Measurements from ENCODE around the gene RABGAP1.
A peak's percentile ranks its signal among the peaks of the same experiment; 100 is the strongest.

Gene RABGAP1

DNA sequence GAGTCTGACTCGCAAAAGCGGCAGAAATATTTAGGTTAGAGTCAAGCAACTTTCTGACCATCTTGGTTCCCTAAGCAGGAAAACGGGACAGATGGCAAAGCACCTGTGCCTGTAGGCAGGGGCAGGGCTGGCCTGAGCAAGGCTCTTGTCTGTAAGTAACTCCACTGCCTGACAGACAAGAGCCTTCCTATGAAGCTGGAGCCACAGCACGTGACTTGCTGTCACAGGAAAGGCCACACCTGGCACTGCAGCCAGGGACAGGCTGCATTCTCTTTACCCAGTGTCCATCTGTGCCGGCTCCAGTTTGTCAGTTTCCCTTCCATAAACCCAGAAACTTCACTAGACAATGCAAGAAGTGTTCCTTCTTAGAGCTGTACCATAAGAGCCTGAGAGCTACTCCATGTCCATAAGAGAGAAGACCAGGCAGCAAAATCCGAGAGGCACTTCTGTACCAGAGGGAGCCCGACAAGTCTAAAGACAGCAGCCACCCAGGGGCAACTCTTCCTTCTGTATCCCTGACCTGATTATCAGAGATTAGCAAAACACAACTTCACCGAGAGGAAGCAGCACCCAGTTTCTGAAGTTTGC, 170.7 kb downstream of the RABGAP1 start:
- Histone ChIP-seq H4K8ac (ENCODE audit: low read length) (no peak overlapping the region), H3K4ac (ENCODE audit: low read depth in 1 of 2, low read length in 2 of 2) (no peak overlapping the region), H4K91ac (ENCODE audit: low read length) (no peak overlapping the region), H3K79me1 (replicated peaks; ENCODE audit: low read length, poor library complexity, severe bottlenecking) (peaks cover 13% of the 10 kb centered on the region), H3K9ac (ENCODE audit: low read length) (no peak overlapping the region), H3K36me3 (ENCODE audit: control insufficient read depth in 1 of 2, insufficient read depth in 2 of 2, low read depth in 1 of 2, low read length in 2 of 2) (peaks cover 31 to 63% of the 10 kb centered on the region in 2 experiments), H2BK5ac (ENCODE audit: low read depth, low read length, poor library complexity, severe bottlenecking) (no peak overlapping the region), H2BK15ac (ENCODE audit: low read depth, poor library complexity, severe bottlenecking) (no peak overlapping the region), H2BK120ac (ENCODE audit: low read depth, low read length) (no peak overlapping the region), H2AK5ac (ENCODE audit: low read length, severe bottlenecking) (no peak overlapping the region), H3K27me3 (ENCODE audit: control insufficient read depth in 1 of 2, insufficient read depth in 1 of 2, low read length in 2 of 2) (no peaks in the 10 kb centered on the region), H3K23ac (ENCODE audit: low read length in 2 of 2) (no peak overlapping the region), H3K9me3 (ENCODE audit: control insufficient read depth, low read length) (no peaks in the 10 kb centered on the region), H3K18ac (ENCODE audit: low read depth in 1 of 2, low read length in 2 of 2) (no peak overlapping the region), H3K14ac (ENCODE audit: low read length in 2 of 2) (no peak overlapping the region), H2AFZ (ENCODE audit: low read depth, low read length) (no peak overlapping the region), H3K4me2 (ENCODE audit: low read length, poor library complexity, severe bottlenecking) (no peak overlapping the region), H3K27ac (ENCODE audit: low read length, poor library complexity, severe bottlenecking) (no peak overlapping the region), H3K4me1 (ENCODE audit: control insufficient read depth, insufficient read depth, low read depth, low read length) (peaks cover 3% of the 10 kb centered on the region), H2BK12ac (ENCODE audit: low read length in 2 of 2) (no peak overlapping the region), H3K4me3 (ENCODE audit: insufficient read depth in 1 of 2, low read depth in 1 of 2, low read length in 2 of 2) (no peak overlapping the region)
- no peak for DNase-seq
- WGBS: 90% methylated on average over 8 of the region's 8 CpGs

DNA sequence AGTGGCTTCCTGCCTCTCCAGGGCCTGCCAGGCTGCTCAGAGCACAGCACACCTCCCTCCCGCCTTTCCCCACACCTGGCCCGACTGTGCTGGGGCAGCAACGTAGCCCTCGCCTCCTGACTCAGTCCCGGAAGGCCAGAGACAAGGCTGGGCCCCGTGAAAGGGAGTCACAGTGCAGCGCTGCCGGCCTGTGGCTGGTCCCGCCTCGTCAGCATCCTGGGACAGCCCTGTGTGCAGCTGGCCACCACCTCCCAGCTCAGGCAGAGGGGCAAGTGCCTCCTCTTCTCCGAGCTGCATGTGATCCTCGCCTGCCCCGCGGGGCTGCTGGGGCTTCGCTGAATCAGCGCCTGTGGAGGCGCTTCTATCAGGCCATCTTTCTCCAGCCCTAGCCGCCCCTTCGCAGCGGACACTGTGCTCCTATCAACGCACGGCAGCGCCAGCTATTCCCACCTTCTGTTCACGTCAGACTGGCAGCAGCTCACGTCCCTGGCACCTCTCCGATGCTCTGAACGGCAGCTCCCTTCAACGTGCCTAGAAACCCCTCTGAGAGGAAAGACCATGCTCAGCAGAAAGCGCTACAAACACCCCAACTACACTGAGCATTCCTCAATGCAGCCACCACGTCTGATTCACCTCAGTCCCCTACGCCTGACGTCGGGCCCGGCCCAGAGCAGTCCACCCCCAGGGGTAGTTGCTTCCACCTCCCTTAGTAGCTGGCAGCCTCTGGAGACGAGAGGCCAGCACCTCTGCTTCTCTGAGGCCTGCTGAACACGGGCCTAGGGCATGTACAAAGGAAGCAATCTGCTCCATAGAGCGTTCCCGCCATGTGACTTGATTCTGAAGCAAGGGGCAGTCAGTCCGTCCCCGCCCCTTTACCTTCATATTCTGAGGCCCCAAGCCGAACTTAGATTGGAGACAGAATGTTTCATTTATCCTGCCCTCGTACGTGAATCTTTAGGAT, 171.5 kb downstream of the RABGAP1 start:
- no peak overlapping the region for H3K4me2 ChIP-seq (ENCODE audit: low read length, poor library complexity, severe bottlenecking)
- no peak overlapping the region for H2BK15ac ChIP-seq (ENCODE audit: low read depth, poor library complexity, severe bottlenecking)
- H3K18ac ChIP-seq (ENCODE audit: low read depth in 1 of 2, low read length in 2 of 2): no peak overlapping the region
- no peak overlapping the region for H2BK12ac ChIP-seq (ENCODE audit: low read length in 2 of 2)
- no peak overlapping the region for H3K4ac ChIP-seq (ENCODE audit: low read depth in 1 of 2, low read length in 2 of 2)
- WGBS: 86% methylated on average over 43 of the region's 43 CpGs
- no peak overlapping the region for H4K8ac ChIP-seq (ENCODE audit: low read length)
- H3K27ac ChIP-seq (ENCODE audit: low read length, poor library complexity, severe bottlenecking): no peak overlapping the region
- H3K9me3 ChIP-seq (ENCODE audit: control insufficient read depth, low read length): no peaks in the 10 kb centered on the region
- H3K4me1 ChIP-seq (ENCODE audit: control insufficient read depth, insufficient read depth, low read depth, low read length): peaks cover 3% of the 10 kb centered on the region
- H2AK5ac ChIP-seq (ENCODE audit: low read length, severe bottlenecking): no peak overlapping the region
- H3K4me3 ChIP-seq (ENCODE audit: insufficient read depth in 1 of 2, low read depth in 1 of 2, low read length in 2 of 2): no peak overlapping the region
- H3K79me1 ChIP-seq (replicated peaks; ENCODE audit: low read length, poor library complexity, severe bottlenecking): peaks cover 7% of the 10 kb centered on the region
- no peak overlapping the region for H2BK120ac ChIP-seq (ENCODE audit: low read depth, low read length)
- H3K36me3 ChIP-seq (ENCODE audit: control insufficient read depth in 1 of 2, insufficient read depth in 2 of 2, low read depth in 1 of 2, low read length in 2 of 2): peaks cover 31 to 56% of the 10 kb centered on the region in 2 experiments
- no peak overlapping the region for H2AFZ ChIP-seq (ENCODE audit: low read depth, low read length)
- H4K91ac ChIP-seq (ENCODE audit: low read length): no peak overlapping the region
- H3K14ac ChIP-seq (ENCODE audit: low read length in 2 of 2): peak overlapping the region in 1 of 2 experiments; percentile 9
- no peak overlapping the region for H3K23ac ChIP-seq (ENCODE audit: low read length in 2 of 2)
- no peak overlapping the region for H2BK5ac ChIP-seq (ENCODE audit: low read depth, low read length, poor library complexity, severe bottlenecking)
- H3K27me3 ChIP-seq (ENCODE audit: control insufficient read depth in 1 of 2, insufficient read depth in 1 of 2, low read length in 2 of 2): no peaks in the 10 kb centered on the region
- H3K9ac ChIP-seq (ENCODE audit: low read length): no peak overlapping the region
- no peak for DNase-seq

- Histone ChIP-seq H2AFZ (ENCODE audit: low read depth, low read length) (no peak overlapping the region), H2BK12ac (ENCODE audit: low read length in 2 of 2) (no peak overlapping the region), H4K8ac (ENCODE audit: low read length) (no peak overlapping the region), H3K9me3 (ENCODE audit: control insufficient read depth, low read length) (no peaks in the 10 kb centered on the region), H2BK120ac (ENCODE audit: low read depth, low read length) (no peak overlapping the region), H3K4ac (ENCODE audit: low read depth in 1 of 2, low read length in 2 of 2) (no peak overlapping the region), H3K9ac (ENCODE audit: low read length) (no peak overlapping the region), H3K27me3 (ENCODE audit: control insufficient read depth in 1 of 2, insufficient read depth in 1 of 2, low read length in 2 of 2) (no peaks in the 10 kb centered on the region), H3K27ac (ENCODE audit: low read length, poor library complexity, severe bottlenecking) (no peak overlapping the region), H3K4me1 (ENCODE audit: control insufficient read depth, insufficient read depth, low read depth, low read length) (peaks cover 5% of the 10 kb centered on the region), H3K23ac (ENCODE audit: low read length in 2 of 2) (no peak overlapping the region), H3K18ac (ENCODE audit: low read depth in 1 of 2, low read length in 2 of 2) (no peak overlapping the region), H4K91ac (ENCODE audit: low read length) (no peak overlapping the region), H3K14ac (ENCODE audit: low read length in 2 of 2) (no peak overlapping the region), H2AK5ac (ENCODE audit: low read length, severe bottlenecking) (no peak overlapping the region), H3K36me3 (ENCODE audit: control insufficient read depth in 1 of 2, insufficient read depth in 2 of 2, low read depth in 1 of 2, low read length in 2 of 2) (peaks cover 26 to 47% of the 10 kb centered on the region in 2 experiments), H2BK15ac (ENCODE audit: low read depth, poor library complexity, severe bottlenecking) (no peak overlapping the region), H2BK5ac (ENCODE audit: low read depth, low read length, poor library complexity, severe bottlenecking) (no peak overlapping the region), H3K4me2 (ENCODE audit: low read length, poor library complexity, severe bottlenecking) (no peak overlapping the region), H3K4me3 (ENCODE audit: insufficient read depth in 1 of 2, low read depth in 1 of 2, low read length in 2 of 2) (no peak overlapping the region), H3K79me1 (replicated peaks; ENCODE audit: low read length, poor library complexity, severe bottlenecking) (peaks cover 5% of the 10 kb centered on the region)
- 79% methylated on average over 7 of the region's 7 CpGs for WGBS
- DNase-seq: no peak
Measured at GRCh38 chr9:123113185-123113584, 172.4 kb downstream of the RABGAP1 start.

- WGBS: 97% methylated on average over 16 of the region's 16 CpGs
- no peak overlapping the region for H3K4ac ChIP-seq (ENCODE audit: low read depth in 1 of 2, low read length in 2 of 2)
- no peak overlapping the region for H4K8ac ChIP-seq (ENCODE audit: low read length)
Measured at GRCh38 chr9:123115146-123115913, 174.5 kb downstream of the RABGAP1 start.

More at GRCh38 chr9:123115146-123115913, 174.5 kb downstream of the RABGAP1 start:
- Histone ChIP-seq H3K27me3 (ENCODE audit: control insufficient read depth in 1 of 2, insufficient read depth in 1 of 2, low read length in 2 of 2) (no peaks in the 10 kb centered on the region), H2AFZ (ENCODE audit: low read depth, low read length) (no peak overlapping the region), H2BK5ac (ENCODE audit: low read depth, low read length, poor library complexity, severe bottlenecking) (no peak overlapping the region), H2BK12ac (ENCODE audit: low read length in 2 of 2) (no peak overlapping the region), H4K91ac (ENCODE audit: low read length) (no peak overlapping the region), H2BK15ac (ENCODE audit: low read depth, poor library complexity, severe bottlenecking) (no peak overlapping the region), H3K14ac (ENCODE audit: low read length in 2 of 2) (no peak overlapping the region), H3K36me3 (ENCODE audit: control insufficient read depth in 1 of 2, insufficient read depth in 2 of 2, low read depth in 1 of 2, low read length in 2 of 2) (peaks cover 6 to 27% of the 10 kb centered on the region in 2 experiments), H3K9me3 (ENCODE audit: control insufficient read depth, low read length) (no peaks in the 10 kb centered on the region), H3K79me1 (replicated peaks; ENCODE audit: low read length, poor library complexity, severe bottlenecking) (no peaks in the 10 kb centered on the region), H3K18ac (ENCODE audit: low read depth in 1 of 2, low read length in 2 of 2) (no peak overlapping the region), H3K27ac (ENCODE audit: low read length, poor library complexity, severe bottlenecking) (no peak overlapping the region), H3K9ac (ENCODE audit: low read length) (no peak overlapping the region), H3K4me3 (ENCODE audit: insufficient read depth in 1 of 2, low read depth in 1 of 2, low read length in 2 of 2) (no peak overlapping the region), H3K4me2 (ENCODE audit: low read length, poor library complexity, severe bottlenecking) (no peak overlapping the region), H3K23ac (ENCODE audit: low read length in 2 of 2) (no peak overlapping the region), H2AK5ac (ENCODE audit: low read length, severe bottlenecking) (no peak overlapping the region), H2BK120ac (ENCODE audit: low read depth, low read length) (no peak overlapping the region), H3K4me1 (ENCODE audit: control insufficient read depth, insufficient read depth, low read depth, low read length) (peaks cover 9% of the 10 kb centered on the region)
- DNase-seq: no peak

All from mesenchymal stem cell (in vitro differentiated cells and primary cell).